ENCODE data around the gene C1QTNF9B.
"Not testable (repeated sequence)": the region's sequence is repeated elsewhere in the genome, so short reads cannot be mapped to it uniquely, and the experiment has no call there.

Gene C1QTNF9B

GRCh38 chr13:23889615-23890607 lies 7.4 kb downstream of the C1QTNF9B start:
- peak; percentile 27 for DNase-seq

DNA sequence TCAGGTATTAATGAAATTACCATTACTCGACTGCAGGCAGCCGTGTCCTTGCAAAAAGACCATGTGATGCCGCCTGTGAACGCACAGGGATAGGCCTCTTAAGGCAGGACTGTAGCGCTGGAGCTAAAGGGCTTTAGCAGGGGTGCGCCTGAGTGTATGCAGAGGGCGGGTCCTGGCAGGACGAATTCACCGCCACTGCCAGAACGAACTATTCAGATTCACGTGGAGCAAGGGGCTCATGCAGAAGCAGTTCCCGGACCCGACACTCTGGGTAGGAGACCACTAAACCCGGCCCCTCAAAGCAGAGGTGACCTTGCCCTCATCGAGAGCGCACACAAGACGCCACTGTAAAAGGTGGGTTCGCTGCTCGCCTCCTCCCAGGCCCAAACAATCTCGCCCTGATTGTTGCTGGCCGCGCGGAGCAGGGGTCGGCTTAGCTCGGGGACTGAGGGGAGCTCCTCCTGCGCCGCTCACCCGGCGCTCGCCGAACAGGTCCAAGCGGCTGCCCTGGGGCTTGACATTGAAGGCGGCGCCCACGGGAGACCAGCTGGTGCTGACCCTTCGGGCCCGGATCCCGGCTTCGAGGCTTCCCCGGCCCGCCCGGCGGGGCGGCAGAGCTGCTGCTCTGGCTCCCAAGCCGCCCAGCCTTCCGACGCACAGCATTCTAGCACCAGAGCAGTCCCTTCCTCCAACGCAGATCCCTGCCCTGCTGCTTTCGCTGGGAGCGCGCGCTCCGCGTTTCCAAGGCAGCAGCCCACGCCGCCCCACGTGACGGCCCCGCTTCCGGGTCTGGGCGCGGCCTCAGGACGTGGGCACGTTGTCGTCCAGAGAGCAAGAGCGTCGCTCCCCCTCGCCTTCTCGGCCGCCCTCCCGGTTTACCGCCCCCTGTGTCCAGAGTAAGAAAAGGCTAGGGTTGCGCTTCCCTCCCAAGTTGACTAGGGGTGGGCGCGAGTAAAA lies 8.4 kb downstream of the C1QTNF9B start, which contains the start of gene MIPEP:
MIPEP (minus strand) TSS at position 743 of the 957 bp plus-strand sequence; CDS start at position 663, 80 bp downstream.
- peak; percentile 68 for DNase-seq

- DNase-seq, result not testable (repeated sequence)
Observed at GRCh38 chr13:23884361-23884760, 12.9 kb downstream of the C1QTNF9B start.

DNA sequence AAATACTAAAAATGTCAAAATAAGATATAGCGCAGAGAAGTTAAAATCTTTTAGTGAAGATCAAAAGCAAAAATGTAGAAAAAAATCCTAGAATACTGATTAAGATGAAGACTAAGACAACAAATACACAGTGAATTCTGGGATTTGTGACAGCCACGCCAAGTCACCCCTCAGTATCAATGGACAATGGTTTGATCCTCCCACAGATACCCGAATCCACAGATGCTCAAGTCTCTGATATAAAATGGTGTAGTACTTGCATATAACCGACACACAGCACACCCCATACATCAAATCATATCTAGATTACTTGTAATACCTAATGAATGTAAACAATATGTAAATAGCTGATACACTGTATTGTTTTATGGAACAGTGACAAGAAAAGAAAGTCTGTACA lies 14.0 kb downstream of the C1QTNF9B start:
- DNase-seq, result no peak

DNA sequence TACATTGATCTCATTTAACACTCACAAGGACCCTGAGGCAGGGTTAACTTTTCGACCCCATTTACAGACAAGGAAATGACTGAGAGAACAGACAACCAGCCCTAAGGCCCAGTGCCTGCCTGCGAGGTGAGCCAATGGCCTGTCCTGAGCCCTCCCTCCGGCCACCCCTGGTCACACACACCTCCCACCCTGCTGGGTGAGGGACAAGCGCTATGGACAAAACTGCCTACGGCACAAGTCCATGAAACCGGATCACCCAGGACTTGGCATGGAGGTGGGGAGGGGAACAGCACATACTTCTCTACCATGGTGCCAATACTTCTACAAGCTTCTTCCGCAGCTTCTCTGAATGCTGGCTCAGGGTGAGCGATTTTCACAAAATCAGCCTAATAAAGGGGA lies 15.9 kb downstream of the C1QTNF9B start:
- DNase-seq, result not testable (repeated sequence)

DNA sequence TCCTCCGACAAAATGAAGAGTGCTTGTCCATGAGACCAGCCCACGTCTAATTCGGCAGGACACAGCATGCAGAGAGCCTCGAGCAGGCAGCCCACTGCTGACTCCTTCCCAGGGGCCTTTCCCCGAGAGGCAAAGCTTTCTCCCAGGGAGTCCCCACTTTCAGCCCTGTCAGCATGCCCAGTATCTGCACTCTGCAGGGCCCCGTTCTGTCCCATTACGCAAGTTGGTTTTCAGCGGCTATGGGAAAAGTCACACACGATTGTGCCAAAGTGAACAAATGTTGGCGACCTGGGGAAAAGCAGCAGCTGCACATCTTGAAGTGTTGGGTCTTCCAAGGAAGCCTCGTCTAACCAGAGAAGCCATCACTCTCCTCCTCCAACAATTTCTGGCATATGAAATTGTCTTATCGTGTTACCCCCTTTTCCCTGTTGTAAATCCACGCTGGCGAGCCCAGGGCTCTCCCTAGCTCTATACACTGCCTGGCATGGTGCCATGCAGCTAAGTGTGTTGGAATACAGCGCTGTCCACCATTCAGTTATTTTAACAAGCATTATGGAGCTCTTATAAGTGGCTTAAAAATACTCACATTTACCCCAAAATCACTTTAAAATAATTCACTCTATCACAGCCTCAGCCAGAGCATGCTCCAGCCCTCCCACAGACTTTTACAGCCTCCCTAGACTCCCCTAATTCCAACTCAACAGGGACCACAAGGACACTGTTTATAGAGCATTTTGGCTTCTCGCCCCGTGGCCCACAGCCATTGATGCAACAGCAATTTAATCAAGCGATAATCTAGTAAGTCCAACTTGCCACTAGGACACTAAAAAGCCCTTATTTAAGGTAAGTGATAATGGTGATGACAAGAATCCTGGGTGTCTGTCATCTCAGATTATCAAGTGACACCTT lies 16.6 kb downstream of the C1QTNF9B start:
- DNase-seq, result not testable (repeated sequence)

GRCh38 chr13:23877286-23877685 lies 20.0 kb downstream of the C1QTNF9B start:
- DNase-seq, result no peak

DNA sequence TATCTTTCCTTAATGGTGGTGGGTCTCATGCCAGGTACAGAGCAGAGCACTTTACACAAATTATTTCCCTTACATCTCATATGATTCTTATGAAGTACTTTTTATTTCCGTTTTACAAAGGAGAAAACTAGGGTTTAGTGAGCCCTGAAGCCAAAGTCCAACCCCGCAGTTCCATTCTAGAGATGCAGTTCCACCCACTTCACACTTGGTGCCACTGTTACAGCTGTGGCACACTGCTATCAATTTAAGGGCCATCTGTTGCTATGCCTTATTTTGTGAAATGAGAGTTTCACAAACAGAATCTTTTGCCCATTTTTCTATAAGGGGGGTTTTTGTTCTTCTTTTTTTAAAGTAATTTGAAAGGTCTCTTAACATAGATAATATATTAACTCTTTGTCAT lies 21.0 kb downstream of the C1QTNF9B start:
- no peak for DNase-seq

- DNase-seq, result peak; percentile 15
Observed at GRCh38 chr13:23871616-23872220, 25.6 kb downstream of the C1QTNF9B start.

DNA sequence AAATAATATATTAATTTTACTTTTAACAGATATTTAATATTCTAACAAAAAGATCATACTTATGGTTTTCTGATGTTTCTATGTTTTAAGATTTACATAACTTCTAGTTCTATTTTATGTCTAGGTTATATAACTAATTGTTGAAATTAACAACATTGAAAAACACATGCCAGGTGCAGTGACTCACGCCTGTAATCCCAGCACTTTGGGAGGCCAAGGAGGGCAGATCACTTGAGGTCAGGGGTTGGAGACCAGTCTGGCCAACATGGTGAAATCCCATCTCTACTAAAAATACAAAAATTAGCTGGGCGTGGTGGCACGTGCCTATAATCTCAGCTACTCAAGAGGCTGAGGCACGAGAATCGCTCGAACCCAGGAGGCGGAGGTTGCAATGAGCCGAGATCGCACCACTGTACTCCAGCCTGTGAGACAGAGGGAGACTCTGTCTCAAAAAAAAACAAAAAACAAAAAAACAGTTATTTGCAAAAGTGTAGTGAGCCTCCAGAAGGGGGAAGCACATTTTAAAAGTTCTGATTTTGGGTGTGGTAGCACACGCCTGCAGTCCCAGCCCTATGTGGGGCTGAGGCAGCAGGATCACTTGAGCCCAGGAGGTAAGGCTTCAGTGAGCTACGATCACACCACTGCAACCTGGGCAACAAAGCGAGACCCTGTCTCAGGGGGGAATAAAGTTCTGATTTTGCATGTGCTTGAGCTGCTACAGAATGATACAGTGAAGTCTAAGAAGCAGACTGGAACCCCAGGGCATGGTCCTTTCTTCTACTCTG lies 26.8 kb downstream of the C1QTNF9B start:
- no peak for DNase-seq

GRCh38 chr13:23868521-23868920 lies 28.8 kb downstream of the C1QTNF9B start:
- DNase-seq, result no peak

DNA sequence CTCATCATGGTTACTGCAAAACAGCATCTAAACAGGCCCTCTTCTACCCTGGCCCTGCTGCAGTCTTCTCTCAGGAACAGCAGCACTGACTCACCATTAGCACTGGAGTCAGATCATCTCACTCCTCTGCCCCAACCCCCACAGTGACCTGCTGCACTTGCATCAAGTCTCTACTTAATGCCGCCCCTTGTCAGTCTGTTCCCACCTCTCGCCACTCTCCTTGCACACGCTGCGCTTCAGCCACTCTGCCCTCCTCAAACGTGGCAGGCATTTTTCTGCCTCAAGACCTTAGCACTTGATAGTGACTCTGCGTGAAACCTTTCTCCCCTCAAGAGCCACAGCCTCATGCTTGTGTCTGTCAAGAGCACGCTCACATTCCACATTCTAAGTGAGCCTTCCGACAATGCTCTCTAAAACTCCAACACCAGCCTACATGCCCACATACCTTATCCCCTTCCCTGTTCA lies 30.2 kb downstream of the C1QTNF9B start:
- no peak for DNase-seq

- no peak for DNase-seq
Observed at GRCh38 chr13:23866420-23867026, 30.8 kb downstream of the C1QTNF9B start.

DNA sequence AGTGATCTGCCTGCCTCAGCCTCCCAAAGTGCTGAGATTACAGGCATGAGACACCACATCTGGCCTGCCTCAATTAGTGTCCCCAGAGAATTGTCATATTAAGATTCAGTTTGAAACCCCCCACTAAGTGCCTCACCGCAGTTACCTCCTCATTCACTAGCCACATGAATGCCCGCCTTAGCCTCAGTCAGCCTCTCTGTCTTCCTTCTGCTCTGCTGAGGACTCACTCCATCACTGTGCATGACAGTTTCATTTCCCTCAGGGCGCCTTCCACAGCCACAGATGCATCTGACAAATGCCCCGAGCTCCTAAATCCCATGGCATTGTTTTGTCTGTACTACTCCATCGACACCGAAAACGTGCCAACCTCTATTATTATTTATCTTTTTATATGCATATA lies 31.4 kb downstream of the C1QTNF9B start:
- DNase-seq, result no peak

GRCh38 chr13:23865026-23865425 lies 32.3 kb downstream of the C1QTNF9B start:
- no peak for DNase-seq

DNA sequence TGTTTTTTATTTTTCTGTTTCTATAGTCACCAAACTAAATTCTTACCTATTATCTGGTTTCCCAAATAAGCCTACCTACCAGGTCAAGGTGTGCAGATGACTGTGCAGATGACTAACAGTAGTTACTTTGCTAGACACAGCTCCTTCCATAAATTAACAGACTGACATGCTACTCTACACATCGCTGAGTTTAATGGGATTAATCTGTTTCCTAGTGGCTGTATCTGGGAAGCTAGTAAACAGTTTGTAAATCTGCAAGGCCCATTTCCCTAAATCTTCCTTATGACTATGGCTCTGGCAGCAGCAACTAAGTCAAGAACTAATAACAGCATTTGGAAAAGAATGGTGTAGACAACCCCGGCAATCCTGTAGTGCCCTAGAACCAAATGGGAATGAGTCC lies 36.0 kb downstream of the C1QTNF9B start:
- no peak for DNase-seq

DNA sequence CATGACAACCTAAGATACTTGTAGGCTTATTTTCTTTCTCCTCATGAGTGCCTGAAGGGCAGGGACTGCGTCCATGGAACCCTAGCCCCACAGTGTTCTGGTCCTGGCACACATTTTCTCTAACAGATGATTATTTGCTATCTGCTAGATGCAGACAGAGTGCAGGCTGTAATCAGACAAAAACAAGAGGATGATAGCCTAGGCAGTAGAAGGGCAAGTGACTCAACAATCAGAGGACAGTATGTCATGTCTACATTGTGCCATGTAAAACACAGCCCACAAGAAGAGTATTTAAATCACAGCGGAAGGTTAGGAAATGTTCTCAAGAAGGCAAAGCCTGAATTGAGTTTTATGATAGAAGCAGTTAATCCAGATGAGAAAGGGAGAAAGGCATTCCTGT lies 37.4 kb downstream of the C1QTNF9B start:
- no peak for DNase-seq

GRCh38 chr13:23859455-23859854 lies 37.8 kb downstream of the C1QTNF9B start:
- no peak for DNase-seq

- DNase-seq, result no peak
Observed at GRCh38 chr13:23858546-23858945, 38.8 kb downstream of the C1QTNF9B start.
